ENCODE measurements around the gene LILRB1. TPM values are rescaled to one million over a fixed set of nuclear protein-coding genes. Genes with fewer than 3 reads are reported as not detected.

LILRB1 gene
- polyA plus RNA-seq, 1 donor from 2014 or later: not detected

- TF ChIP-seq EP300 (conservative IDR thresholded peaks at IDR 0.05; ENCODE audit: poor library complexity, severe bottlenecking): no peak
- TF ChIP-seq SMC3 (conservative IDR thresholded peaks at IDR 0.05; ENCODE audit: poor library complexity): no peak
- no peak for TF ChIP-seq EZH2 (IDR thresholded peaks at IDR 0.05; ENCODE audit: borderline replicate concordance, insufficient read depth, low read length, poor library complexity, severe bottlenecking)
- no peak for TF ChIP-seq REST (IDR thresholded peaks at IDR 0.05; ENCODE audit: borderline replicate concordance)
- TF ChIP-seq TAF1 (IDR thresholded peaks at IDR 0.05; ENCODE audit: low read depth): no peak
- TF ChIP-seq RAD21 (conservative IDR thresholded peaks at IDR 0.05): no peak
- TF ChIP-seq MXI1 (conservative IDR thresholded peaks at IDR 0.05; ENCODE audit: poor library complexity, severe bottlenecking): no peak
- TF ChIP-seq CTCF (IDR thresholded peaks at IDR 0.05; ENCODE audit: poor library complexity, severe bottlenecking): no peak
- no peak for TF ChIP-seq POLR2AphosphoS5 (IDR thresholded peaks at IDR 0.05)
- H3K9me3 ChIP-seq (ENCODE audit: low read length): peaks cover 4% of the 10 kb centered on the region
- no peaks in the 10 kb centered on the region for H4K20me1 ChIP-seq (ENCODE audit: insufficient read depth)
- H3K4me3 ChIP-seq (ENCODE audit: low read length): no peak overlapping the region
- H3K4me2 ChIP-seq (ENCODE audit: low read length): no peak overlapping the region
- H3K36me3 ChIP-seq (ENCODE audit: insufficient read depth, low read length): no peaks in the 10 kb centered on the region
- no peaks in the 10 kb centered on the region for H3K9me2 ChIP-seq (ENCODE audit: insufficient read depth, low read length)
- no peak overlapping the region for H3K9ac ChIP-seq (ENCODE audit: low read length)
- no peaks in the 10 kb centered on the region for H3F3A ChIP-seq (ENCODE audit: insufficient read depth, low read length, poor library complexity, severe bottlenecking)
- H2AFZ ChIP-seq (ENCODE audit: low read depth, low read length): no peak overlapping the region
- H3K79me2 ChIP-seq (replicated peaks; ENCODE audit: insufficient read depth, low read length): no peaks in the 10 kb centered on the region
- H3K27ac ChIP-seq (ENCODE audit: low read length): no peak overlapping the region
- H3K27me3 ChIP-seq (ENCODE audit: insufficient read depth, low read depth, low read length): no peaks in the 10 kb centered on the region
Observed at GRCh38 chr19:54609356-54609791, 20.9 kb upstream of the LILRB1 start.

- Histone ChIP-seq H3K9ac (ENCODE audit: low read length) (no peak overlapping the region), H3K9me2 (ENCODE audit: insufficient read depth, low read length) (no peaks in the 10 kb centered on the region), H3K27ac (ENCODE audit: low read length) (no peak overlapping the region), H3K27me3 (ENCODE audit: insufficient read depth, low read depth, low read length) (no peaks in the 10 kb centered on the region), H3K9me3 (ENCODE audit: low read length) (peaks cover 6% of the 10 kb centered on the region), H3F3A (ENCODE audit: insufficient read depth, low read length, poor library complexity, severe bottlenecking) (no peaks in the 10 kb centered on the region), H3K36me3 (ENCODE audit: insufficient read depth, low read length) (no peaks in the 10 kb centered on the region), H4K20me1 (ENCODE audit: insufficient read depth) (no peaks in the 10 kb centered on the region), H3K4me3 (ENCODE audit: low read length) (no peak overlapping the region), H3K4me2 (ENCODE audit: low read length) (no peak overlapping the region), H3K79me2 (replicated peaks; ENCODE audit: insufficient read depth, low read length) (no peaks in the 10 kb centered on the region), H2AFZ (ENCODE audit: low read depth, low read length) (no peak overlapping the region)
- TF ChIP-seq REST (IDR thresholded peaks at IDR 0.05; ENCODE audit: borderline replicate concordance) (no peak), CTCF (IDR thresholded peaks at IDR 0.05; ENCODE audit: poor library complexity, severe bottlenecking) (no peak), POLR2AphosphoS5 (IDR thresholded peaks at IDR 0.05) (no peak), TAF1 (IDR thresholded peaks at IDR 0.05; ENCODE audit: low read depth) (no peak), SMC3 (conservative IDR thresholded peaks at IDR 0.05; ENCODE audit: poor library complexity) (no peak), EZH2 (IDR thresholded peaks at IDR 0.05; ENCODE audit: borderline replicate concordance, insufficient read depth, low read length, poor library complexity, severe bottlenecking) (no peak), RAD21 (conservative IDR thresholded peaks at IDR 0.05) (no peak), EP300 (conservative IDR thresholded peaks at IDR 0.05; ENCODE audit: poor library complexity, severe bottlenecking) (no peak), MXI1 (conservative IDR thresholded peaks at IDR 0.05; ENCODE audit: poor library complexity, severe bottlenecking) (no peak)
Observed at GRCh38 chr19:54612428-54612827, 17.9 kb upstream of the LILRB1 start.

All from neural cell (in vitro differentiated cells).